HG03060 (cell line): Measurements from ENCODE around the gene ADAMTS17.
A peak's percentile ranks its signal among the peaks of the same experiment; 100 is the strongest.

Source experiments
- ATAC-seq: cut with Tn5 transposase; IDR thresholded peaks from one replicate; pipeline ENCODE4 v1.9.1; 2021; ENCODE audit warnings: low read depth, moderate number of reproducible peaks; ENCODE audit not compliant: unreplicated experiment

Gene ADAMTS17

DNA sequence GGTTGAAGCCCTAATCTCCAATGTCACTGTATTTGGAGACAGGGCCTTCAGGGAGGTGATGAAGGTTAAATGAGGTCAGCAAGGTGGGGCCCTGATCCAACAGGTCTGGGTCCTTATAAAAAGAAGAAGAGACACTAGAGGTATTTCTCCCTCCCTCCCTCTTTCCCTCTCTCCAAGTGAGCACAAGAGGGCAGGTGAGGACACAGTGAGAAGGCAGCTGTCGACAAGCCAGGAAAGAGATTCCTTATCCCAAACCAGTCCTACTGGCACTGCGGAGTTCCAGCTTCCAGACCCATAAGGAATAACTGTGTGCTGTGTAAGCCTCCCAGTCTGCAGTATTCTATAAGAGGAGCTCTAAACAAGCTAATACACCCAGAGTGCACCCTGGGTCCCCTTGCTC is 134.7 kb downstream of the ADAMTS17 start:
- ATAC-seq = no peak

DNA sequence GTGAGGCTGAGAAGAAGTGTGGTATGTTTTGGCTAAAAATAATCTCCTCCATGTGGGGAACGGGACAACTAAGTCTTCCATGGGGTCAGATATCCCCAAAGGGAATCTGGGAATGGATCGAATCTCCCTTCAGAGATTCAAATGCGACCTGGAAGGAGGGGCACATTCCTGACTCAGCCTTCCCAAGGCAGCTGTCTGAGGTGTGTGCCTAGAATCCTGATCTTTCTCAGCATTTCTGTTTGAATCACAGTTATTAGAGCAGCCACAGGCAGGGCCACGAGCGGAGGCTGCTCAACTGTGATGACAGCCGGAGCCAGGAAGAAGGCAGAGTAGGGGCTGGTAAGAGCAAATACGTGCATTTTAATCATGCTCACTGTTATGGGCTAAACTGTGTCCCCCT is 135.1 kb downstream of the ADAMTS17 start:
- no peak for ATAC-seq

DNA sequence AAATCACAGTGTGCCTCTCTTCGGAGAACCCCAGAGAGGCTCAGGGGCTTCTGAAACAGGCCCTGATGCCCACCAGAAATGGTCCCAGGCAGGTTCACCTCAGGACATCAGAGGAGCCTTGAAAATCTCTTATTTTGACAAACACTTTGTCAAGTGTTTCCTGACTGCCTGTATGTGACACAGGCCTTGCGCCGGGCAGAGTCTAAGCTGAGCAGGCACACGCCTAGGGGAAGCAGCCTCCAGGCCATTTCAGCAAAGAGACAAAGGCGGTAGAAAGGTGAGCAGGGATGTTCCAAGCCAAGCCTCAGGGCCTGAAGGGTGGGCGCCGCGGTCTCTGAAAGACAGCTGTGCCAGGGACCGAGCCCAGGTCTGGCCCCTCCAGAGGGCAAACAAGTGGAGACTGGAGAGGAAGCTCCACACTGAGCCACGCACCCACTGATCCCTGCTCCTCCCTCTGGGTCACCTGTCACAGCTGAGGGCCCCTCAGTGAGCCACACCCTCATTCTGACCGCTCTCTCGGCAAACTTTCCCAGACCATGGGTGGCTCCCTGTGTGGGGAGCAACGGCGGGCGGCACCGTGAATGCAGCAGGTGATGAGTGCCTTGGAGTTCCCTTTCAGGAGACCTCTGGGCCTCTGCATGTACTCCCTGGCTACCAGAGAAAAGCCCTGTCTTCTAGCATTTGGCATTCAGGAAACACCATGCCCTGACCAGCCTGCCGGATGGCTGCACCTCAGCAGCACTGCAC is 136.1 kb downstream of the ADAMTS17 start:
- ATAC-seq = no peak

DNA sequence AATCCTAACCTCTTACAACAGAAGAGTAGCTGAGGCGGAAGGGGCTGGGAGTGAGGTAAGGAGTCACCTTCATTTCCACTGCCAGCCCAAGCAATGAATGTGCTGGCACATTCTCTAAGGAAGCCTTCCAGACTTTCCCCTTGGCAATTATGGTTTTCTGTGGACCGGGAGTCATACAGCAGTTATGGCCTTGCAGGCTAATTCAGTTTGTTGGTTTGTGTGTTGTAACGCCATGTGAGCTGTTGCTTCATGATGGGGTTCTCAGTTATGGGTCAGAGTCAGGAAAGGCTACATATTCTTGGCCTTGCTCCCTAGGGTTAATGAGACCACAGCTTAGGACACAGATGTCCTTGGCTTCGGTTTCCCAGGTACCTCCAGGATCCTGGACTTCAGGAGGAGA is 137.0 kb downstream of the ADAMTS17 start:
- ATAC-seq = no peak

DNA sequence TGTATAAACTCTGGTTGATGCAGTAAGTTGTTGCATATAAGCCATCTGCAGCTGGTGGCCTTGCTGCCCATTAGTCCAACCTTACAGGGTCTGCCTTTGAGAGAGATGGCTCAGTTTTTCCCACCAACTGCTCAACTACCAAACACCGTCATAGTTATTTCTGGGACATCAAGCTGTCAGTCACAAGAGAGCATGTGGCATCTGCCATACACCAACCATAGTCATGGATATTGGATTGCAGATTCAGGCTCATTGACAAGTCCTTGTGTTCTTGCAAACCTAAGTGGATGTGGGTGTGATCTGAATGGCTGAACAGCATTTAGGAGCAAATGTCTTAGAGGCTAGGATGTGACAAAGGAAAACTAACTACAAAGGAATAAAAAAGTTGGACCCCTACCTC is 137.6 kb downstream of the ADAMTS17 start:
- no peak for ATAC-seq

DNA sequence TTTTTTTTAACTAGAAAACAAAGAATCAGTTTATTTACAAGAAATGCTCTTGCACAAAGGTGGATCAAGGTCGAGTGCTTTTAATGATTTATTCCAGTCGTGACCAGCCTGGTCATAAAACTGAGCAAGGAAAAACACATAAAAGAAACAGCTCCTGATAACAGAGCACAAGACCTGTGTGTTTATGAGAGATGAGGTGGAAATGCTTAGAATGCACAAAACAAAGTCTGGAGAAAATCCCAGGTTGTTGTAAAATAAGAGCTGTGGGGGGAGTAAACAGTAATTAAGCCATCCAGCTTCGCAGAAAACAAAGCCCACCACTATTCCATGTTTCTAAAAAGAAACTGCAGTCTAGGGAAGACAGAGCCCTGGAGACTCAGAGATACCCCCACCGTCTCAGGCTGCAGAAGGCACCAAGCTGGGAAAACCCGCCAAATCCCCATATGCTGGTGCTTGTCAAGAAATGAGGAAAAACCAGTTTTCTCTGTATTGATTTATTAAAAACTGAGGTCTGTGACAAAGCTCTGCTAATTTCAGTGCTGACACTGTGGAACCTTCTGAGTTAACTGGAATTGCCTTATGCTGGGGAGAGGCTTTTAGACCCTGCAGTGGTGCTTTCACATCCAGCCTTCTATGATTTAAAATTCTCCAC is 139.3 kb downstream of the ADAMTS17 start:
- ATAC-seq = no peak

DNA sequence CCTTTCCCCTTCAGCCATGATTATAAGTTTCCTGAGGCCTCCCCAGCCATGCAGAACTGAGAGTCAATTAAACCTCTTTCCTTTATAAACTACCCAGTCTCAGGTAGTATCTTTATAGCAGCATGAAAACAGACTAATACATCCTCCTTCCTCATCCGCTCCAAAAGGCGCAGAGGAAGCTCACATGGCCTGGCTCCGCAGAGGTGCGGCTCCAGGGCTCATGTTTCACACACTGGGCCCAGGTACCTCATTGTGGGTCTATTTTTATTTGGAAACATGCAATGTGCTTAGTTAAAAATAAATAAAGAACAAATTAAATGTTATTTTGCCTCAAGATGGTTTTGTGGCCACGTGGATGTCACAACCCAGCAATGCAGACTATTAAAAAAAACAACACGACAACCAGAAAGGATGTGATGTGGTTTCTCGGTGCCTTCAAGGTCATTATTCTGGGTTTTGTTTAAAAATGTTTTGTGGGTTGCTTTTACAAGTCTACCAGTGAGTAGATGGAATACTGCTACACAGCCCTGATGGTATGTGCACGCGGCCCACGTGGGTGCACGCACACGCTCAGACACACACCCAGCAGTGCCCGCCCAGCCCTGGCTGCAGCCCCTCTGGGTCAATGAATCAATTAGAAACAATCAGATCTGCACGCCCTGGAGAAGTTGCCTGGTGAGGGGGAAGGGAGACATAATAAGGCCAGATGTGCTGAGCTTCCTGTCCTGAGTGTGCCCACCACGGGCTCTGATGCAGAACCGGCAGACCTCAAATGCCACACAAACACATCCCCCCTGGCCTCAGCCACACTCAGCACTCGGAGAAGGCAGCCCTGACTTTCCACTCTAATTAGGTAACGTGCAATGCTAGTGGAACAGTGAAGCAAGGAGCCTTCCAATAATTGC is 140.1 kb downstream of the ADAMTS17 start:
- peak; percentile 33 for ATAC-seq

DNA sequence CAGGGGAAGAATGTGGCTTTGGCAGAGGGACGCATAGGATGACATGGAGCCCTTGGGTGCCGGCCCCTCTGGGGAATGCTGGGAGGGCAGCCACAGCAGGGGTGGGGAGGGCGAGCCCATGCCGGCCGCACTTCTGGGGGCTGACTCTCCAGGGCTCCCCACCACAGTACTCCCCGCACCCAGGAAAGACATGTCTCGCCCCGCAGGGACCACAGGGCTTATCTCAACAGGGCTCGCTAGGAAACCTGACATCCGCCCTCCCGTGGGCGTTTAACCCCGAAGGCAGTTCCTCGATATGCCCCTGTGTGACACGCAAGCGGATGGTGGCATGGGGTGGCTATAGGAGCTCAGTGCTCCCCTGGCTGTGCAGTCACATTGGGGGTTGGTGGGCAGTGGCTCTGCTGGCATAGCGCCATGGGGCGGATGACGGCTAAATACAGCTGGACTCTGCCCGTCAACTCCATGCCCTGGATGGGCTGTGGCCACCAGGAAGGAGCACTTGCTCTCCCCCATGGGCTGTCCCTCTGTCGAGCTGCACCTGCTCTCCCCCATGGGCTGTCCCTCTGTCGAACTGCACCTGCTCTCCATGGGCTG is 141.4 kb downstream of the ADAMTS17 start:
- no peak for ATAC-seq

DNA sequence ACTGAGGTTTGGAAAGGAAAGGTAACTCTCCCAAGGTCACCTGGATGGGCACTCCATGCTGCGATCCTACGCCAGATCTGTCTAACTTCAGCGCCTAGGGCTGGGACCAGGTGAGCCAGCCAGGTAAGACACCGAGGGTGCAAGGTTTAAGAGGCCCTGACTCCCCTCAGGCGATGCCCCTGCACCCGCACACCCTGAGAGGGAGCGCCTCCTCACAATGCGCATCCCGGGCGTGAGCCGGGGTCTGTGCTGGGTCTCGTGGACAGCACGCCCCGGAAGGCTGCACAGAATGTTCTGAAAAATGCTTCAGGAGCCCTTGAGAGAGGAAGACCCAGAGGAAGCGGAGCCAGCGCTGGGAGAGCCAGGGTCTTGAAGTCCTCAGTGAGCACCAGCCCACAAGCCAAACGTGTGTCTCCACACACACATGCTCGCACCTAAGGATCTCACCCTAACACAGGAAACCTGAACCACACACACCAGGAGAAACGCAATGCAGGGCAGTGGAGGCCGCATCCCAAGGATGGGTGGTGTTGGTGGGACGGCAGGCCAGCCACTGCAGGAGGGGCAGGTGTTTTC is 142.0 kb downstream of the ADAMTS17 start:
- ATAC-seq = no peak

DNA sequence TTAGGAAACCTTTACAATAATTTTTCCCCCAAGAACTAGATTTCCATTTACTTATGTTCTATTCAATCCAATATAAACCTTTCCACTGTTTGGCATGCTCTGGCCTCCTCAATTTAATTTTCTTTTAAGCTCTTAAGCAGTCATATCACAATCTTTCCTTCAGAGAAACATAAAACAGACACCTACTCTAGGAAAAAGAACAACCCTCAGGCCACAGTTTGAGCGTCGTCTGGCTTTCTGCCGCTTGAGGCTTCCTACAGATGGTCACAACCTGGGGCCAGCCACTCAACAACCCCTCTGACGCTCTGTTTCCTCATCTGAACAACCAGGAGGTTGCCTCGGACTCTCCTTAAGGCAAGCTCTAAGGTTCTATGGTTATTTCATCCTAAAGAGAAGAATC is 143.3 kb downstream of the ADAMTS17 start:
- no peak for ATAC-seq

DNA sequence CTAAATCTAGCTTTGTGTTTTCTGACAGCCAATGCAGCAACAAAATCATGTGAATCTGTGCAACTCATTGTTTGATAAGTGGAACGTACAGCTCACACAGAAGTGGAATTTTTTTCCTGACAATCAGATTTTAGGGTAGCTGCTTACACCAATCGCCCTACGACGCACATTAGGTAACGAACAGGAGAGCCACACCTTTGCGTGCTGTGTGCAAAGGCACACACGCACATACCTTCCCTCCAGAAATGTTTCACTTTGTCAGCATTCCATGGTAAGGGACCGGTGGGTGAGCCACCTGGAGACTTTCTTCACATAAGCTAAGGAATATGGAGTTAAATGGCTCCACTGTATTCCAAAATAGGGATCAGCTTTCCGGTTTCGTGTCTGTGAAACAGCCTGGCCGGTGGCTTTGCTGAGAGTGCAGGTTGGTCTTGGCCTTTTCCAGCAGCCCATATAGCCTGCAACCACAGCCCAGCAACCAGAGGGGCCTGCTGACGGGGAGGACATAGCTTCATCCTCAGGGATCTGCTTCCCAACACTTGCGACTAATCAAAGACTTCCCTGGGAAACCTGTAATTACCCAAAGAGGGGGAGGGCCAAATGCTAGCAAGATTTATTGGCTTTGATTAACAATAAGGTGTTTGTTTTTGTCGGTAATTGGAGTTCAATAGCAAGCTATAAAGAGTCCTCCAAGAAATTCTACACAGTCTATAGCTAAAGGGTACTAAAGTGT is 145.3 kb downstream of the ADAMTS17 start:
- no peak for ATAC-seq

DNA sequence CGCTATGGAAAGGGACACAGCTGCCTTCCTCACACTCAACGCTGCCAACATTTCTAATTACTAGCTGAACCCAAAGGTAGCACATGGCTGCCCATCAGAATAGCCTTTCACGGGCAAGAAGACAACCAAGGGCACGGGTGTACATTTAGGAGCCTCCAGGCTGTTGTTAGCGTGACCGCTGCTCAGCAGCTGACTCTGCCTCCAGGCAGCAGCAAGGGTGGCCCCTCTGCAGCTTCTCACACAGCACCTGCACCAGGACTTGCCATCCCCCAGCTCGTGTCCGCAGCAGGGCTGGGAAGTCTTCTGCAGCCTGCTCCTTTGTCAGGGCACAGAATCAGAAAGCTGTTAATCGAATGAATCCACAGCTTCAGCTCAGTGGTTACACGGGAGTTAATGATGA is 146.8 kb downstream of the ADAMTS17 start:
- ATAC-seq = no peak

DNA sequence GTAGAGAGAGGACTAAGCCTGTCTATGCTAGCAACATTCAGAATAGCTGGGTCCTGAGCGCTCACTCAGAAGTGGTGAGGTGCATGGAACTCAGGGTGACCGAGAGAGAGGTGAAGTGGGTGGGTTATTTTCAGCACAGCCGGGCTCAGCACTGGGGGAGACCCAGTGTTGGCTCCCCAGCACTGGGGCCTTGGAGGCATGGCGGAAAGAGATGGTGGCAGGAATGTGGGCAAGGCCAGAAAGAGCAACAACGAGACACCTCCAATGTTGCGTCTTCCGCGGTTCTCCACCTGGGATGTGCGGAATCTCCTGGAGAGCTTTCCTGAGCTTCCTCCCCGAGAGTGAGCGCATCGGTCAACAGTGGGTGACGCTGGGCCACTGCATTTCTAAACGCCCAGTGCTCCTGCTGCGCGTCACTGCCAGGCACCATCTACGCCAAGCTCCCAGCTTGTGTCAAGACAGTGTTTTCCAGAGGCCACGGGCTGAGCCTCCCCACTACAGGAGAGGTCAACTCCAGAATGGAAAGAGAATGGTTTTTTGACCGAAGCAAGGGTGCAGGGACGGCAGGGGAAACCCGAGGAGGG is 148.4 kb downstream of the ADAMTS17 start:
- ATAC-seq = no peak

DNA sequence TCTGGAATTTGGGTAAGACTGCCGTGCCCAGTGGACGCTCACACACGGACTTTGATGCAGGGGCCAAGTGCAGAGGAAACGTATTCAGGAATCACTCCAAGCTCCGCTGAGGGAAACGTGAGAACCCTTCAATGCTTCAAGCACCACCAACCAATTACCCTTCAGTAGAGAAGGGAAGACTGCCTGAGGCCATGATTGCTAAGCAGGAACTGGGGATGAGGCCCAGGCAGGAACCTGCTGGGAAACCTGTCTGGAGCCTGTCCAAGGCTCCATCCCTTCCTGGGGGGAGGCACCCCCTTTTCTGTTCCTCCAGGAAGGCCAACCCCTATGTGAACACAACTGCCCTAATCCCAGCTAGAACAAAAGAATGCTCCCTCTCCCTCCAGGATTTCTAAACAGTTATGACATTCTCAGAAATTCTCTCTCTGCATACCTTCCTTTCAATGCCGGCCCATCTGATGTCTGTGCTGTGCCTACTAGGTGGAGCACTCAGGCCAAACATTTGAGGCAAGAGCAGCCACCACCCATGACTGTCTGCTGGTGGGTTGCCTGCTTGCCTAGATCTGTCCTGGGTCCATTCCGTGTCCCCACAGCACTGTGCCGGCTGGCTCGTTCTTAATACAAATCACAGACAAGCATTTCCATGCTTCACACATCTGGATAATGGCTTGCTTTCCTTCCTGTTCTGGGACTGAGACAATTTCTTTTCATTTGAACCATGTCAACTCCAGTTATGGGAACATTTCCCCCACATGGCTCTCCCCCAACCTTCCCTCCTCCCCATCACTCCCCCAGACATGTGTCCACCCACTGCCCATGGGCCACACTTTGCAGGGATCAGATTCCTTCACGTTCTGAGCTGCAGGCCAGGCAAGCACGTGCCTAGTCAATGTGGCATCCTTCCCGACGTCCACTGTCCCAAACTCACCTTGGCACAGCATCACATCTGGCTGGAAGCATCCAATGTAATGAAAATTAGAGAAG is 149.4 kb downstream of the ADAMTS17 start:
- no peak for ATAC-seq

DNA sequence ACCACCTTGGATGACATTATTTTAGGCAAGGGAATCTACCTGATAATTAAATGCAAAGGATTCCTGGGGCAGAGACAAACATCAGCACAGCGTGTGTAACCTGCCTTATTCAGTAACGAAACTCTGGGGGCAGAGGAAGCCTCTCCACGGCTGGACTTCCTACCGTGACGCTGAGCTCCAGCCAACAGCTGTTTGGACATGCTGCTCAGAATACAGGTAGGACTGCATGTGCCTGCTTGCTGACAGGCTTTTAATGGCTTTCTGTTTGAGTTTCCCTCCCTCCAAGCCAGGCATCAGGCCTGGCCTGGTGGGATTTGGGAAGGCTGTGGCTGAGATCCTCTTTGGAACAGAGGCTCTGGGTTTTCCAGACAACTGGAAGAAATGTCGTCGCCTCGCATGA is 150.6 kb downstream of the ADAMTS17 start:
- no peak for ATAC-seq

DNA sequence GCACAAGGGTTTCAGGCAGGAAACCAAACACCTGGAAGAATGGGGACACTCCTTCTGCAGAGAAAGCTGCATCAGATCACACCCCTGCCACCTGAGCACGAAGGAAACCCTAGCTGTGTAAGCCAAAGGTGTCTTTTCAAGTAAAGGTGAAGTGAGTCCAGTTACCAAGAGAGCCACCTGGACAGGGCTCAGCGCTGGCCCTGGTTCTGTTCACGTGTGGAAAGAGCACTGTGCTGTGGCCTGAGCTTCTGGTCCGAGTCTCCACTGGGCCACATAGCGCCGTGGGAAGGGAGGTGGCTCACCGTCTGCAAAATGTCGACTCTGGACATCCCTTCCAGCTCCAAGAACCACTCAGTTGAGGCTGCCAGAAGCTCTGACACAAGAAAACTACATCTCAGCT is 151.1 kb downstream of the ADAMTS17 start:
- ATAC-seq = no peak

DNA sequence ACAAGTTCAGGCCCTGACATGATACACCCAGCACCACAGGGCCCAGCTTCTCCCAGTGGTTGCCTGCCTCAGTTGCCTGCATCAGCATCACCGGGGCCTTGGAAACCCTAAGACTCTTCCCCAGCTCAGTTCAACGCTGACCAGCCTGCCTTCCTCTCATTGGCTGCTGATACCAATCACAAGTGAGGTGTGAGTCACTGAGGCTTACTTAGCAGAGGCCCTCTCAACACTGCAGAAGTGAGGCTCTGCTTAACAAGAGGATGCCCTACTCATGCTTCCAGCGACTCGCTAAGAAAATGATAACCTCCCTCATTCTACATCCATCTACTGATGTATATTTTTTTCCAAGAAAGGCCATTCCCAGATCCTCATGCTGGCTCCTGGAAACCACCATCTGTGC is 151.9 kb downstream of the ADAMTS17 start:
- no peak for ATAC-seq

DNA sequence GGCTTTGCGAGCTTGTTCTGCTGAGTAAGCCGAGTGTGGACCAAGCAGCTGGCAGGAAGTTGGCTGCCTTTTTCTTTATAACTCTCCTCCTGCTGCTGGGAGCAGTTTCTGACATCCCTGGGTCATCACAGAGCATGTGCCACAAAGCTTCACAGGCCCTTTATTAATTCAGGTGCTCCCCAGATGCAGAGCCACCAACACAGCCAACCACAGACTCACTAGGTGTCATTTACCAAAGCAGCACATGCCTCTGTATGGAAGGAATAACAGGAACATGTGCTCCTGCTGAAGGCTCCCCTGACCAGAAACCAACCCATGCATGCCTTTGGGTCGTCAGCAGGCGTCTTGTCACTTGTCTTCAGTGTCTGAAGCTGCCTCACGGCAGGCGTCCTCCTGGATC is 152.5 kb downstream of the ADAMTS17 start:
- no peak for ATAC-seq
